ENCODE data around the gene TET1. TPM values are rescaled to one million over a fixed set of nuclear protein-coding genes. Genes with fewer than 3 reads are reported as not detected.

The TET1 gene
- total and polyA plus RNA-seq, 7 donors: 0.04 to 1.8 (median 0.66) TPM

DNA sequence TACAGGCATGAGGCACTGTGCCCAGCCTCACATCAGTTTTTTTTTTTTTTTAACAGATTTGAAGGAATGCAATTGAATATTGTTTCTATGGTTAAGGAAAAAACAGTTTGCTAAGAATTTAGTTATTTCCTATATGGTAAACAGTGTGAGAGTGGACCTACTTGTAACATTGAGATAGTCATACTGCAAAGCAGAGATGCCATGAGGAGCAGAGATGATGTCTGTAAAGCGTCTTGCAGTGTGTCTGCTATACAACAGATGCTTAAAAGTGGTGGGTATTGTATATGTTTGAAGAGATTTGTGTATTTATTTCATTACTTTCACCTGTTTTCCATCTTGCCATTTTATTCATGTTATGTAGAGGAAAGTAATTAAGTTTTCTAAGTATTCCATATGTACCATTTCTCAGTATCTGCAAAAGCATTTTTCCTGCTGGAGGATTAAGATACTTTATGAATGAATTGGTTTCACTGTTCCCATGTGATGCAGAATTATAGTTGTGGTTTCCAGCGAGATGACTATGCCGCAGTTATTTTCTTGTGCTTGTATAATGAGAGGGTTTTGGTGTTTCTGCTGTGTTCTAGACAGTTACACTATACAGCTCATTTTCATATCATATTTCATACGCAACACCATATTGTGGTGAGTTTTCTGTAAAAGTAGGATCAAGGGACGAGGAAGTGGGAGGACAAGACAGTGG, 26.6 kb downstream of the TET1 start:
- no peaks in the 10 kb centered on the region for H3K27me3 ChIP-seq (ENCODE audit: insufficient read depth in 3 of 3, low read length in 2 of 3)
- DNase-seq (no peak), ATAC-seq (no peak)
- WGBS, 3 donors: 89 to 93% (median 90%) methylated on average over 5 of the region's 5 CpGs
- no peaks in the 10 kb centered on the region for H3K4me1 ChIP-seq
- H3K4me3 ChIP-seq: no peak overlapping the region
- H3K36me3 ChIP-seq (ENCODE audit: insufficient read depth in 1 of 2, low read depth in 1 of 2): no peaks in the 10 kb centered on the region
- H3K27ac ChIP-seq: no peak overlapping the region
- no peaks in the 10 kb centered on the region for H3K9me3 ChIP-seq
- intact Hi-C loops (cut with DNase I): no loop called here
- TF ChIP-seq, protein P1, sequence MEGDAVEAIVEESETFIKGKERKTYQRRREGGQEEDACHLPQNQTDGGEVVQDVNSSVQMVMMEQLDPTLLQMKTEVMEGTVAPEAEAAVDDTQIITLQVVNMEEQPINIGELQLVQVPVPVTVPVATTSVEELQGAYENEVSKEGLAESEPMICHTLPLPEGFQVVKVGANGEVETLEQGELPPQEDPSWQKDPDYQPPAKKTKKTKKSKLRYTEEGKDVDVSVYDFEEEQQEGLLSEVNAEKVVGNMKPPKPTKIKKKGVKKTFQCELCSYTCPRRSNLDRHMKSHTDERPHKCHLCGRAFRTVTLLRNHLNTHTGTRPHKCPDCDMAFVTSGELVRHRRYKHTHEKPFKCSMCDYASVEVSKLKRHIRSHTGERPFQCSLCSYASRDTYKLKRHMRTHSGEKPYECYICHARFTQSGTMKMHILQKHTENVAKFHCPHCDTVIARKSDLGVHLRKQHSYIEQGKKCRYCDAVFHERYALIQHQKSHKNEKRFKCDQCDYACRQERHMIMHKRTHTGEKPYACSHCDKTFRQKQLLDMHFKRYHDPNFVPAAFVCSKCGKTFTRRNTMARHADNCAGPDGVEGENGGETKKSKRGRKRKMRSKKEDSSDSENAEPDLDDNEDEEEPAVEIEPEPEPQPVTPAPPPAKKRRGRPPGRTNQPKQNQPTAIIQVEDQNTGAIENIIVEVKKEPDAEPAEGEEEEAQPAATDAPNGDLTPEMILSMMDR (IDR thresholded peaks at IDR 0.05): no peak

DNA sequence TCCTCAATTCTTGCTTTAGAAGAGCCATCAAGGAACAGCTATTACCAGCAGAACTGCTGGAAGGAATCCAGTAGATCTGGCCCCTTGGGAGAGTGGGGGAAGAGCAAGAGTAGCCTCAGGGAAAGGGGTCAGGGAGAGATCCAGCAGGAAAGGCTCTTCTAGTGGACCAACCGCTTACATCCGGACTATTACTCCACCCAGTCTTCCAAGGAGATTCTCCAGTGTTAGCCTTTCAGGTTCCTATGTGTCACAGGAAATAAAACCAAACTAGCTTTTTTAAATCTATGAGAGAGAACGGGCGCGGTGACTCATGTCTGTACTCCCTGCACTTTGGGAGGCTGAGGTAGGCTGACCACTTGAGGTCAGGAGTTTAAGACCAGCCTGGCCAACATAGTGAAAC, 34.3 kb downstream of the TET1 start:
- Histone ChIP-seq H3K9me3 (no peaks in the 10 kb centered on the region), H3K27me3 (ENCODE audit: insufficient read depth in 3 of 3, low read length in 2 of 3) (no peaks in the 10 kb centered on the region), H3K4me3 (no peak overlapping the region), H3K36me3 (ENCODE audit: insufficient read depth in 1 of 2, low read depth in 1 of 2) (no peaks in the 10 kb centered on the region), H3K4me1 (peaks cover 3% of the 10 kb centered on the region), H3K27ac (no peak overlapping the region)
- TF ChIP-seq, protein P1 (IDR thresholded peaks at IDR 0.05): no peak
- DNase-seq (no peak), ATAC-seq (no peak)
- WGBS, 3 donors: 56 to 75% (median 63%) methylated on average over 5 of the region's 5 CpGs
- intact Hi-C loops (cut with DNase I): no loop called here

DNA sequence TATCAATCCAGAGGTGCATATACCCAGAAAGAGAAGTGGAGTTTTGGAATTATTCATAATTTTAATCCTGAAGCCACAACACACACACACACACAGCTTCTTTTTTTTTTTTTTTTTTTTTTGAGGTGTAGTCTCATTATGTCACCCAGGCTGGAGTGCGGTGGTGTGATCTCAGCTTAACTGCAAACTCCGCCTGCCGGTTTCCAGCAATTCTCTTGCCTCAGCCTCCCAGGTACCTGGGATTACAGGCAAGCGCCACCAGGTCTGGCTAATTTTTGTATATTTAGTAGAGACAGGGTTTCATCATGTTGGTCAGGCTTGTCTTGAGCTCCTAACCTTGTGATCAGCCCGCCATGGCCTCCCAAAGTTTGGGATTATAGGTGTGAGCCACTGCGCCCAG, 35.4 kb downstream of the TET1 start:
- Histone ChIP-seq H3K27ac (no peak overlapping the region), H3K36me3 (ENCODE audit: insufficient read depth in 1 of 2, low read depth in 1 of 2) (no peaks in the 10 kb centered on the region), H3K9me3 (no peaks in the 10 kb centered on the region), H3K27me3 (ENCODE audit: insufficient read depth in 3 of 3, low read length in 2 of 3) (no peaks in the 10 kb centered on the region), H3K4me1 (peaks cover 7% of the 10 kb centered on the region), H3K4me3 (no peak overlapping the region)
- ATAC-seq (no peak), DNase-seq (no peak)
- intact Hi-C loops (cut with DNase I): no loop called here
- WGBS, 3 donors: 97 to 99% (median 98%) methylated on average over 6 of the region's 6 CpGs
- TF ChIP-seq, protein P1 (IDR thresholded peaks at IDR 0.05): no peak

DNA sequence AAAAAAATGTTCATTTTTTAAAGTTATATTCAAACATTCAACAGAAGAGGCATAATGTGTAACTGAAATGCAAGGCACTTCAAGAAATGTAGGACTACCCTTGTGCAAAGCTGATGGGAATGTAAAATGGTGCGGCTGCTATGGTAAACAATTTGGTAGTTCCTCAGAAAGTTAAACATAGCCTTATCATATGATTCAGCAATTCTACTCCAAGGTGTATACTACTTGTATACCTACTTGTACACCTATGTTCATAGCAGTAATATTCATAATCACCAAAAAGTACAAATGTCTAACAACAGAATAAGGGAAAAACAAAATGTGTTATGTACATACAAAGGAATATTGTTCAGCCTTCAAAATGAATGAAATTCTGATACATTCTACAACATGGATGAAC, 37.3 kb downstream of the TET1 start:
- Histone ChIP-seq H3K36me3 (ENCODE audit: insufficient read depth in 1 of 2, low read depth in 1 of 2) (no peaks in the 10 kb centered on the region), H3K27me3 (ENCODE audit: insufficient read depth in 3 of 3, low read length in 2 of 3) (no peaks in the 10 kb centered on the region), H3K4me1 (peaks cover 25% of the 10 kb centered on the region), H3K27ac (no peak overlapping the region), H3K9me3 (no peaks in the 10 kb centered on the region), H3K4me3 (no peak overlapping the region)
- intact Hi-C loops (cut with DNase I): no loop called here
- TF ChIP-seq, protein P1 (IDR thresholded peaks at IDR 0.05): no peak
- no peak for ATAC-seq
- DNase-seq: no peak
- WGBS, 3 donors: 86 to 99% (median 97%) methylated on average over 1 of the region's 1 CpG
